Measurements from ENCODE around the gene WDR90.
A peak's percentile ranks its signal among the peaks of the same experiment; 100 is the strongest.
"Not testable (repeated sequence)": the region's sequence is repeated elsewhere in the genome, so short reads cannot be mapped to it uniquely, and the experiment has no call there.

Gene WDR90

DNA sequence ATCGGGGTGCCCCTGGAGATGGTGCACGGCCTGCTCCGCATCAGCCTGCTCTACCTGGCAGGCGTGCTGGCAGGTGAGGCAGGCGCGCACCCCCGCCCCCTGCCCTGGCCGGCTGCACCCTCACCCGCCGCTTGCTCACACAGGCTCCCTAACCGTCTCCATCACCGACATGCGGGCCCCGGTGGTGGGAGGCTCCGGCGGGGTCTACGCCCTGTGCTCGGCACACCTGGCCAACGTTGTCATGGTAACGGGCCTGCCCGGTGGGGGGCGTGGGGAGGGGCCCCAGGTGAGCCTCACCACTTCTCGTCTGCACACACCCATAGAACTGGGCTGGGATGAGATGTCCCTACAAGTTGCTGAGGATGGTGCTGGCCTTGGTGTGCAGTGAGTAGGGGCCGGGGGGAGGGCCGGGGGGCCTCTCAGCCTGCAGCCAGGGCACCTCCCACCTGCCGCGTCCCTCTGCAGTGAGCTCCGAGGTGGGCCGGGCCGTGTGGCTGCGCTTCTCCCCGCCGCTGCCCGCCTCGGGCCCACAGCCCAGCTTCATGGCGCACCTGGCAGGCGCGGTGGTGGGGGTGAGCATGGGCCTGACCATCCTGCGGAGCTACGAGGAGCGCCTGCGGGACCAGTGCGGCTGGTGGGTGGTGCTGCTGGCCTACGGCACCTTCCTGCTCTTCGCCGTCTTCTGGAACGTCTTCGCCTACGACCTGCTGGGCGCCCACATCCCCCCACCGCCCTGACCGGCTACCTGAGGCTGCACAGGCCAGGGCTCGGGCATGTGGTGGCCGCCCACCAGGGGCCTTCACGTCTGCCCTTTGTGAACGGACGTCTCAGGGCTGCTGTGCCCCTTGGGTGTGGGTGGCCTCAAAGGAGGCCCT lies 28.4 kb downstream of the WDR90 start:
- DNase-seq: no peak

- no peak for DNase-seq
Measured at GRCh38 chr16:678209-678857, 29.2 kb downstream of the WDR90 start.

- peak; percentile 90 for DNase-seq
Measured at GRCh38 chr16:678858-679813, 30.0 kb downstream of the WDR90 start.

GRCh38 chr16:679814-680624 lies 30.9 kb downstream of the WDR90 start, which contains the start of gene STUB1:
STUB1 (plus strand) TSS chr16:680410; CDS start chr16:680526, 116 bp downstream.
- peak; percentile 94 for DNase-seq

GRCh38 chr16:680625-680945 lies 31.4 kb downstream of the WDR90 start:
- no peak for DNase-seq

GRCh38 chr16:680967-681745 lies 32.0 kb downstream of the WDR90 start:
- DNase-seq: peak; percentile 72

DNA sequence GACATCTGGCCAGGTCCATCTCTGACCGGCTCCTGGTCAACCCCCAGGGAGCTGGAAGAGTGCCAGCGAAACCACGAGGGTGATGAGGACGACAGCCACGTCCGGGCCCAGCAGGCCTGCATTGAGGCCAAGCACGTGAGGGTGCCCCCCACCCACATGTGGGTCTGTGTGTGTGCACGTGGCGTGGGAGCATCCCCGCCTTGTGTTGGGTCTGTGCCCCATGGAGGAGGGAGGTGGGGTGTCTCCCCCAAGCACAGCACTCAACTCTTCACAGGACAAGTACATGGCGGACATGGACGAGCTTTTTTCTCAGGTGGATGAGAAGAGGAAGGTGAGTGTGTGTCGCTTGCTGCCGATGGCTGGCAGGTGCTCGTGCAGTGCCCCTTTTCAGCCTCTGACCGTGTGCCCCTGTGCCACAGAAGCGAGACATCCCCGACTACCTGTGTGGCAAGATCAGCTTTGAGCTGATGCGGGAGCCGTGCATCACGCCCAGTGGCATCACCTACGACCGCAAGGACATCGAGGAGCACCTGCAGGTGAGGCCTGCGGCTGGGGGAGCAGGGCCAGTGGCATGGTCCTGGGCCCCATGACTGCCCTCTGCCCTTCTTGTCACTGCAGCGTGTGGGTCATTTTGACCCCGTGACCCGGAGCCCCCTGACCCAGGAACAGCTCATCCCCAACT lies 32.7 kb downstream of the WDR90 start:
- no peak for DNase-seq

DNA sequence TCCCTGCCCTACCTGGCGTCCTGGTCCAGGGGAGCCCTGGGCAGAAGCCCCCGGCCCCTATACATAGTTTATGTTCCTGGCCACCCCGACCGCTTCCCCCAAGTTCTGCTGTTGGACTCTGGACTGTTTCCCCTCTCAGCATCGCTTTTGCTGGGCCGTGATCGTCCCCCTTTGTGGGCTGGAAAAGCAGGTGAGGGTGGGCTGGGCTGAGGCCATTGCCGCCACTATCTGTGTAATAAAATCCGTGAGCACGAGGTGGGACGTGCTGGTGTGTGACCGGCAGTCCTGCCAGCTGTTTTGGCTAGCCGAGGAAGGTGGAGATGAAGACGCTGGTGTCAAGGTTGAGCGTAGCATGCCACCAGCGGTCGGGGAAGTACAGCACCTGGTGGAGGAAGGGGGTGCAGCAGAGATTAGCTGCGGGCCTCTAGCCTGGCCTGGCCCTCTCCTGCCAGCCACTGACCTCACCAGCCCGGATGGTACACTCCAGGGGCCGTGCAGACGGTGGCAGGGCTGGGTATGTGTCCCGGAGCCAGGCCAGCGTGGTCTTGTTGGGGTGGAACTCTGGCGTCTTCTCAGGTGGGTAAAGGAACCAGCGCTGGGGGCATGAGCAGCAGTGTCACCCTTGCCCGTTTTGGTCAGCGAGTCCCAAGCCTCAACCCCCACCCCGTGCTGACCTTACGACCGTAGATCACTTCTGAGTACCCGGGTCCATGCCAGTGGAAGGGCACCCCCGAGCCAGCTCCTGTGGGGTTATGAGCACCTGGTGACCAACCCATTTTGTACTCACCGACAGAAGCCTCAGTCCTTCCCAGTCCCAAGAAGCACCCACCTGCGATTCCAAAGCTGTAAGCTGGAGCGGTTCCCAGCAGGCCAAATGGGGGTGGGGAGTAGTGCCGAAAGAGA lies 33.6 kb downstream of the WDR90 start:
- no peak for DNase-seq

- peak; percentile 44 for DNase-seq
Measured at GRCh38 chr16:683396-684070, 34.4 kb downstream of the WDR90 start.

DNA sequence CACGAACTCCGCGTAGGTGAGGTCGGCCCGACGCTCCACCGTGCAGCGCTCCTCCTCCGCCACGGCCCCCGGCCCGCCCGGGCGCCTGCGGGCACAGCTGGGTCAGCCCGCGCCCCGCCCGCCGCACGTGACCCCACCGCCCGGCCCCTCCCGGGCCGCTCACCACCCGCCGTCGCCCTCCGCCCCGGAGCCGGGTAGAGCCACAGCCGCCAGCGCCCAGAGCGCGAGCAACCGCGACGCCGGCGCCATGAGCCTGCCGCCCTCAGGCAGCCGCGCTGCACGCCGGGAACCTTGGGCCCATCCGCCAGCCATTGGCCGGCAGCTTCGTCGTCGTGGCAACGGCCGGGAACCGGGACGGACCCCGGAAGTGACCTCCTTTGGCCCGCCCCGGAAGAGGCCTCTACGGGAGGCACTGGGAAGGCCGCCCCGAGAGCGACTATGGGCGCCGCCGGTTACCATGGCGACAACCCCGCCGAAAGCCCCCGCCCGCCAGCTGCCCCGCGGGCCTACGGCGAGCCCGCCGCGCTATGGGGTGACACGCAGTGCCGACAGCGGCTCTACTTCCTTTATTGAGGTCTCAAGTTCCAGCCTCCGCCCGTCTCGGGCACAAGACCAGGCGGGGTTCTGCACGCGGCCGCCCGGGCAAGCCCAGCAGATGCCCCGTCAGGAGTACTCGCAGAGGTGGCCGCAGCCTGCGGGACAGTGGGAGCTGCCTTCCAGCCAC lies 35.1 kb downstream of the WDR90 start, which contains the start of gene JMJD8:
TSS of gene JMJD8 (minus strand) at position 264 of the 724 bp plus-strand sequence. CDS start at position 249, 15 bp downstream.
- DNase-seq: peak; percentile 99

DNA sequence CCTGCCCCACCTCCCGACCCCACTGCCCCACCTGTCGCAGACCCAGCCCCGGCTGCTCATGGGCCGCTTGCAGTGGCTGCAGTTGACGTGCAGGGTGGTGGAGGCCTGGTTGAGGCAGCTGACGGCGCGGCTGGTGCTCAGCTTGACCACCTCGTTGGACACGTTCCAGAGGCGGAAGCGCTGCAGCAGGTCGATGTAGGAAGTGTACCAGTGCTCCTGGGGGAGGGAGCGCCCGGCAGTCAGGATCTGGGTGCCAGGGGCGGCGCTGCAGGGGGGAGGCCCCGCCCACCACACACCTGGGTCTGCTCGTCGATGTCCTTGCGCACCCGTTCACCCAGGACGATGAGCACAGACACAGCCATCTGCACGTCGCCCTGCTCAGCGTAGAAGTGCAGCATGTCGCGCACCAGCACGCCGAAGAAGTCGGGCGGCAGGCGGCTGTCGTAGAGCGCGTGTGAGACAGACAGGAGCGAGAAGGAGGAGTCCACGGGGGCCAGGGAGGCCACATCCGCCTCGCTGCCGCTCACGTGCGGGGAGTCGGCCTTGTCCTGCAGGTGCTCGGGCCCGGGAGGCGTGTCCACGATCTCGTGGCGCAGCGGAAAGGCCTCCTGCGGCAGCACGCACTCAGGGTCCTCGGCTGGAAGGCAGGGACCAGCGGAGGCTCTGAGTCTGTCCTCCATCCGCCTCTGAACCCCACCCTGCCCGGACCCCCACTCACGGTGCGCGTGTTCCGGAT lies 36.0 kb downstream of the WDR90 start:
- no peak for DNase-seq

DNA sequence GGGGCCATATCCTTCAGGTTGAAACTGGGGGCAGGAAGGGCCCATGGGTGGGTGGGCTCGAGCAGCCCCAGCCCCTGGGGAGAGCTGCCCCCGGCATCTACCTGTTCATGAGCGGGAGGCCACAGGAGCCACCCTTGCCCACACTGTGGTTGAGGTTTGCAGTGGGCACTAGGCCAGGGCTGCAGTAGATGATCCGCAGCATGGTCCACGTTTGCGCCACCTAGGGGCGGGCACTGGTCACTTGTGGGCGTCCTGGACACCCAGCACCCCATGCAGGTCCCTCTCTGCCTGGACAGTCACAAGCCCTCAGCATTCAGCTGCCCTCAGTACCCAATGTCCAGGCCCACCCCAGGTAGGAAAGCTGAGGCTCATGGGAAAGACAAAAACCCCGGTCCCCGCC lies 36.8 kb downstream of the WDR90 start:
- peak; percentile 68 for DNase-seq

DNA sequence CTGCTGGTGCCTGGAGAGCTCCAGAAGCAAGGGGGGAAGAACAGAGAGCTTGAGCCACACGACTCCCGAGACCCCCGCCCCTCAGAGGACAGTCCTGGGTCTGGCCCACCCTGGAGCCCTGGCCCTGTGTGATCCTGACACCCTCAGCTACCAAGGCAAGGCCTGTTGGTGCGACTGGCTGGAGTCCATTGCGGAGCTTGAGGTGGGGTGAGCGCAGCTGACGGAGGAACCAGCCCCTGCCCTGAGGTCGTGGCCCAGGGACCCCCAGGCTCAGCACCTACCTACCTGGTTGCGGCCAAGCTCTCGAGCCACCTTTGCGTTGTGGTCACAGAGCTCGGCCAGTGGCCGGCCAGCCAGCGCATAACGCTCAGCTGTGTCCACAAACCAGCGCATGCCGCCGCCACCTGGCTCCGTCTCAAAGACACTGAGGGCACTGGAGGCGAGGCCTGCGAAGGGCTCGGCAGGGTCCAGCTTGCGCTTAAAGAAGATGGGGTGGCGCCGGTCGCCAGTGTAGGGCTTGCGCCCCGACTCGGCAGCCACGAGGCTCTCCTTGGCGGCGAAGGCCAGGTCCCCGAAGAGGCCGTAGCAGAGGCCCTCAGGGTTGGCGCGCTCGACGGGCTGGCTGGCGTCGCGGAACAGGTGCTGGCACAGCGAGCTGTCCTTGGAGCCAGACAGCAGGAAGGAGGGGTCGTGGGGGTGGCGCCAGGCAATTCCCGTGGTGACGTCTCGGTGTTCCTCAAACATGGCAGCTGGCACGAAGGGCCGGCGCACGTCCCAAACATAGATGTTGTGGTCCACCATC lies 37.5 kb downstream of the WDR90 start:
- no peak for DNase-seq

- DNase-seq: no peak
Measured at GRCh38 chr16:687499-687898, 38.3 kb downstream of the WDR90 start.

GRCh38 chr16:689175-689897 lies 40.2 kb downstream of the WDR90 start:
- no peak for DNase-seq

- DNase-seq: not testable (repeated sequence)
Measured at GRCh38 chr16:691242-691641, 42.1 kb downstream of the WDR90 start.
